ENCODE data around the gene ATP11A.

Gene ATP11A

GRCh38 chr13:112804374-112804773, 114.5 kb downstream of the ATP11A start:
- DNase-seq: no peak

GRCh38 chr13:112806739-112807652, 117.2 kb downstream of the ATP11A start:
- DNase-seq: no peak

DNA sequence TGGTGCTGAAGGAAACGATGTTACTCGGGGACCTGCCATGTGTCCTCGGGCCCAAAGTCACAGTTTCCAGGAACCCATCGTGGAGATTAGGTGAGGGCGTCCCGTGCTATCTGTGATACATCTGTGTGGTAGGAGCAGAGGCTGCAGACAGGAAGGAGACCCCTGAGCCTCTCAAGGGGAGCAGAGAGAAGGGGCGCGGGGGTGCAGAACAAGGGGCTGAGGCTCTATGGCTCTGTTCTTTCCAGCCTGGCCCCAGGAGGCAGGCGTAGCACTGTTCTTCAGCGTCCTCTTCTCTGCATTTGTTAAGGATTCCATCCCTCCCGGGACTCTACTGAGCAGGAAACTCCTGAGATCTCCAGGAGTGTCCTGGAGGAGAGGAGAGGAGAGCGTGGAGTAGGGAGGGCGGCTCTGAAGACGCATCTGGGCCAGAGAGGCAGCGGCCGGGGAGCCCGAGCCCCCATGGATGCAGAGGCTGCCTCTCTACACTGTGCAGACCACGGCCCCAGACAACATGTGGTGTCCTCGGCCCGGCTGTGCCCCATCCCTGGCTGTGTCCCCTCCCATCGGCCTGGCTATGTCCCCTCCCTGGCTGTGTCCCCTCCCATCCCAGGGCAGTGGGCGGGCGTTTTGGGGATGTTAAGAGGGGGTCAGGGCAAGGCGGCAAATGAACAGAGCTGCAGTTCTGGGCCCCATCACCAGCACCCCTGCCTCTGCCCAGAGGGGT, 118.0 kb downstream of the ATP11A start:
- no peak for DNase-seq

DNA sequence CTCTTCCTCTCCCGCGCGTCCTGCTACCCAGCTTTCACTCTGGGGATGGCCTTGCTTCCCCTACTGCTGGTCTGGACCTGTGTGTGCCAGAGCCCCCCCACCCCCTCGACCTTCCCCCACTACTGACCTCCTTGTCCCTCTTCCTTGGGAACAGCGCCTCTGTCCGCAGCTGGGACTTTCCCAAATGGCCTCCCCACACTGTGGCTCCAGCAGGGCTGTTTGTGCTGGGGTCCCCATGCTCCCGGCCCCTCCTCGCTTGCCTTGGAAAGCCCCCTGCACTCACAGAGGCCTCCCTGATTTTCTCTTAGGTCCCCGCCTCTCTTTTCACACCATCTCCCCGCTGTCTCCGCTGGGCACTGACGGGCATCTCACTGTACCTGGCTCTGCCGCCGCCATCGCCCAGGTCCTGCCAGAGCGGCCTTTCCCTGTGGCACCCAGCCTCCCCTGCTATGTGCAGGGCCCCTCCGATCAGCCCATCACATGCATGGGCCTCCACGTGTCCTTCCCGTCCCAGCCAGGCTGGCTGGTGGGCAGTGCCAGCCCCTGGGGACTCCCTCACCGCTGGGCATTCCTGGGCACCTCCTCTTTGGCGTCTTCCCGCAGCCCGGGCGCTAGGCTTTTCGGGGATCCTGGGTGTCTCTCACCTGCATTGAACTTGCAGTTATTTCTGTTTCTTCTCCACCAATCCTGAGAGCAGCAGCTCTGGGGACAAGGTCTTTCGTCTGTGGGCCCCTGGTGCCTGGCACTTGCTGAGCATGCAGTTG, 118.7 kb downstream of the ATP11A start:
- DNase-seq: no peak

DNA sequence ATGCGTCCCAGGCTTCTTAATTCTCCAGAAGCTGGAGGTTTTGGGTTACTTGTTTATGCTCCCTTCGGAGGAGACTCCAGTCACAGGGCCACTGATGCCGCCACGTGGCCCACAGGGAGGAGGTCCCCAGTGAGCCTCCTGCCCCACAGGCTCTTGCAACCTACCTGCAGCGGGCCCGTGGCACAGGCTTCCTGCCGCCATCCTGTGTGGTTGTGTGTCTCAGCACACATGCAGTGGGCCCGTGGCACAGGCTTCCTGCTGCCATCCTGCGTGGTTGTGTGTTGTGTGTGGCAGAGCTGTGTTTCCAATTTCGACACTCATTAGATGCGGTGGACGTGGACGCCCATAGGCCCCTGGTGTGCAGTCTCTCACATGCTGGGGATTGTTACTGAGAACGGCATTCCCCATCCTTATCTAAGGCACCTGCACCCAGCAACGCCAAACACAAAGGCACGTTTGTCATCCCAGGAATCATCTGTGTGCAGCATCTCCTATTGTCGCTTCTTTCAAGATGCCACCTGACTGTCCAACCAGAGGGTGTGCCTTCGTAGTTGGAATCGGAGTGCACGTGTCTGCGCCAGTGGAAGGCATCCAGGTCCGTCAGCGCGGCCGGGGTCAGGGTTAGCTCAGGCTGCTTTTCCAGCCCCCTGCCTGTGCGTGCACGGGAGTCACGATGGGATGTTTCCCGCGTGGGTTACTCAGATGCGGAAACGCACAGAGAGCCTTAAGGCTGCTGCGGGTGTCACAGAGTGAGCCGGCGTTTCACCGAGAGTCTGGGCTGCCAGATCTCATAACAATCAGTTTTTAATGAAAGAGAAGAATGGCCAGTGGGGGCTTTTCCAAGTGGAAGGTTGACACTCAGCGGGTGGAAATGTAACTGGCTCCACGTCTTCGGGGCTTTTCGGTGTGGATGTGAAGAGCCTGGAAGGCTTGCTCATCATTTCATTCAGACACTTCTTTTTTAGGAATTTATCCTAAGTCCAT, 119.8 kb downstream of the ATP11A start:
- DNase-seq: no peak

GRCh38 chr13:112810608-112811007, 120.8 kb downstream of the ATP11A start:
- no peak for DNase-seq

DNA sequence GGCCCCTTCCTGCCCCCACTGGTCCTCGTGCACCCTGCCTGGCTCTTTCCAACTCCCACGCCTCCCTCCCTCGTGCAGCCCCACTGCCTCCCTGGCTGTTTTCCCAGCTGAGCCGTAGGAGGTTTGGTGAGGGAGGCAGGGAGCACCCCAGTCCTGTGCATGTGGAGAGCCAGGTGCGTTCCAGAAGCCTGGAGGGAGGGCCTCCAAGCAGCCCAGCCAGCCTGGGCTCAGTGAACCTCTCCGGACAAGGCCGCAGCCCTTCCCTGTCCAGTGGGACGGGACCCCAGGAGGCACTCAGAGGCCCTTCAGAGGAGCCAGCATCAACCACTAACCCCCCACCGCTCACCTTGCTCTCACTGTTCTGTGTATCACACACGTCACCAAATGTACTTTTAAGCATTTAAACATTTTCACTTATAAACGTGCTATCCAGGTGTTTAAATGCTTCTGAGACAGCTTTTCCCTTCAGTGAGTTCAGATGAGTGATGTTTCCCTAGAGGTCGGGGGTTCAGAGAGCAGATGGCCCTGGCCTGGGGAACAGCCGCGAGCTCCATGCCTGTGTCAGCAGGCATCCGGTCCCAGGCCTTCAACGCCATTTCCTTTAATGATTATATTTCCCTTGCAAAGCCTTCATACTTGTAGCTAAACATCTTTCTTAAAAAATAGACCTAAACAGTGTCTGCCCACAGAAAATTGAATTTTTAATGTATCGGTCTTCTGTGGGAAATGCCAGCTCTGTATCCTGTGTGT, 122.6 kb downstream of the ATP11A start:
- DNase-seq: no peak

GRCh38 chr13:112813552-112813951, 123.7 kb downstream of the ATP11A start:
- no peak for DNase-seq

DNA sequence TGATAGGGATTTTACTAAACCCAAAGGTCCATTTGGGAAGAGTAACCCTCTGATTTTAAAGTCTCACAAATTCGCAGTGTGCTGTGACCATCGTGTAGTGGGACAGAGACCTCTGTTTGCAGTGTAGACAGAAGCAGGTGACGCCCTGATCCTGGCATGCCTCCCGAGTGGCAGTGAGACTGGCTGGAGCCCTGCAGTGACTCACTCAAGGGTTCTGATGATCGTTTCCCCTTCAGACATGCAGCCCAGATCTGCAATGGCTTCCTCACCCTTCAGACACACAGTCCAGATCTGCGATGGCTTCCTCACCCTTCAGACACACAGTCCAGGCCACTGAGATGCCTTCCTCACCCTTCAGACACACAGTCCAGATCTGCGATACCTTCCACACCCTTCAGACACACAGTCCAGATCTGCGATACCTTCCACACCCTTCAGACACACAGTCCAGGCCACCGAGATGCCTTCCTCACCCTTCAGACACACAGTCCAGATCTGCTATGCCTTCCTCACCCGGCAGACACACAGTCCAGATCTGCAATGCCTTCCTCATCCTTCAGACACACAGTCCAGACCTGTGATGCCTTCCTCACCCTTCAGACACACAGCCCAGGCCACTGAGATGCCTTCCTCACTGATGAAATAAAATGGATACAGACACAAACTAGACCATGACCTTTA, 125.2 kb downstream of the ATP11A start:
- no peak for DNase-seq

DNA sequence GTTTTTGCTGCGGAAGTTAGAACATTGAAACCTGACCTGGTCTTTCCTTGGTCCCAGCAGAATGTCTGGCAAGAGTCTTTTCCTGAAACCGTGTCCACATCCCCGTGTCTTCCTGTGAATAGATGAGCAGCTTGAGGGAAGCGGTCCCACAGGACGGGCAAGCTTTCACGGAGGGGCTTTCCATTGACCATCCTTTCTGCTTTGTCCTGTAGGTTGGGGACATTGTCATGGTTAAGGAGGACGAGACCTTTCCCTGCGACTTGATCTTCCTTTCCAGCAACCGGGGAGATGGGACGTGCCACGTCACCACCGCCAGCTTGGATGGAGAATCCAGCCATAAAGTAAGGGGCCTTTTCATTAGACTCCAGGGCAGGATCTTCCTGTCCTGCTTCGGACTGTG, 126.0 kb downstream of the ATP11A start:
- no peak for DNase-seq

DNA sequence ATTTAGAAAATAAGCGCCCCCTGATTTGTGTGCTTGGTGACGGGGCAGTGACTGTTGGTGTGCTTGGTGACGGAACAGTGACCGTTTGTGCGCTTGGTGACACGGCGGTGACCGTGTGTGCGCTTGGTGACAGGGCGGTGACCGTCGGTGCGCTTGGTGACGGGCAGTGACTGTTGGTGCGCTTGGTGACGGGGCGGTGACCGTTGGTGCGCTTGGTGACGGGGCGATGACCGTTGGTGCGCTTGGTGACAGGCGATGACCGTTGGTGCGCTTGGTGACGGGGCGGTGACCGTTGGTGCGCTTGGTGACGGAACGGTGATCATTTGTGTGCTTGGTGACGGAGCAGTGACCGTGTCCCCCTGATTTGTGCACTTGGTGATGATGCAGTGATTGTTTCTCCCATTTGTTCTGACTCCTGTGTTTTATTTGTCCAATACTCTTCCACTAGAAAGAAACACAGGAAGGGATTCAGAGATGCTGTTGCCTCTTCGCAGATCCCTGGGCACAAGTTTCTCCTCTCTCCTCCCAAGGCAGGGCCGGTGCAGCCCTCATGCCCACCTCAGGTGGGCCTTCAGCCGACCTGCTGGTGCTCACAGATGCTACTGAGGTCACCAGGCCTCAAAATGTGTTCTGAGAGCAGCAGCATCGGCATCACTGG, 128.3 kb downstream of the ATP11A start:
- no peak for DNase-seq

DNA sequence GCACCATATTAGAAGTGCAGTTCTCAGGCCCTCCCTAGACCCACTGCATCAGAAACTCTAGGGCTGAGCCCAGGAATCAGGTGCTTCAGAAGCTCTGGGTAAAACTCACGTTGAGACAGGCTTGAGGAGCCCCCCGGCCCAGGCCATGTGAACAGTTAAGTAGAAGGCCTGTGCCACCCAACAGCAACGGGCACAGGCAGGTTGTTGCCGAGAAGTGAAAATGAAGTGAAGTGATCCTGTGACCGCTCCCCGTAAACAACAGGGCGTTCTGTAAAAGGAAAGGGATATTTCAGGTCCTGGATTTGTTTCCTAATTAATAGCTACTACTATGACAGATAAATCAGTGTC, 128.8 kb downstream of the ATP11A start:
- no peak for DNase-seq

- DNase-seq: no peak
Observed at GRCh38 chr13:112819111-112819510, 129.3 kb downstream of the ATP11A start.

DNA sequence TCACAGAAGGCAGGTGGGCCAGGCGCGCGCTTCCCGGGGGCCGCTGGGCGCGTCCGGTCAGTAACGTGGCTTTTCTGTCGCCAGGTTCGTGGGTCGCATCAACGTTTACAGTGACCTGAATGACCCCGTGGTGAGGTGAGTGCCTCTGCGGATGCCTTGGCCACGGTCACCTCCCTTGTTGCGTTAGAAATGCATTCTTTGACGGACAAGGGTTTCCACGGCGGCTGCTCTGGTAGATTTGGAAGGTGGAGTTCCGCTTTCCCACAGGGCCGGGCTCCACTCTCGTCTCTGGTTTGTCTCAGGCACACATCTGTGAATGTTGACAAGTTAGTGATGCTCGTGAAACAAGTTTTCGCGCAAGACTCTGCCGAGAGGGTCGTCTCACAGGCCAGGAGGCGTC, 130.0 kb downstream of the ATP11A start:
- DNase-seq: no peak

GRCh38 chr13:112820318-112820717, 130.5 kb downstream of the ATP11A start:
- DNase-seq: no peak

GRCh38 chr13:112821340-112822055, 131.7 kb downstream of the ATP11A start:
- DNase-seq: no peak

- DNase-seq: no peak
Observed at GRCh38 chr13:112822851-112823250, 133.0 kb downstream of the ATP11A start.

DNA sequence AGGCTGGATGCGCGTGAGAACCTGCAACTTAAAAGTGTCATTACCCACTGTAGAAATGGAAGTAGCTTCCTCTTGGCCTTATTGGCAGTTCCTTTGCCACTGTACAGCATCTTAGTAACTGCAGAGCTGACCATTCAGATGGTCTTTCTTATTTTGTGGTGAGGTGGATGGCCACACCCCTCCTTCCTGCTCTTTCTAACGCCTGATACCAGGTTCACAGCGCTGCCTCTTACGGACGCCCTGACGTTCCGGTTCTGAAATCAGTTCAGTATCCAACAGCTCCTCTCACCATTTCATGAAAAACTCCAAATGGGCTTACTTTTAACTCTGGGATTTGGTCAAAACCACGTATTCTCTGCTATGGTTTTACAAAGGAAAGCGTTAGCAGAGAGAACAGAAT, 134.6 kb downstream of the ATP11A start:
- DNase-seq: no peak

GRCh38 chr13:112825071-112825470, 135.2 kb downstream of the ATP11A start:
- no peak for DNase-seq

DNA sequence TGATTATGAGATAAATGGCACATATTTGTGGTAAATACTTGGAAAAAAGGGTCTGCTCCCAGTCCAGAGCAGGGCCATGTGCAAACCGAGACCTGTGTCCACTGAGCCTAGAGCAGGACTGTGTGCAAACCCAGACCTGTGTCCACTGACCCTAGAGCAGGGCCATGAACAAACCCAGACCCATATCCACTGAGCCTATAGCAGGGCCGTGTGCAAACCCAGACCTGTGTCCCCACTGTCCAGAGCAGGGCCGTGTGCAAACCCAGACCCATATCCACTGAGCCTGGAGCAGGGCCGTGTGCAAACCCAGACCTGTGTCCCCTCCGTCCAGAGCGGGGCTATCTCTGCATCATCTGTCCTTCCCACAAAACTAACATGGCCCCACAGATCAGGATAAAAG, 136.0 kb downstream of the ATP11A start:
- no peak for DNase-seq

All from activated CD8-positive, alpha-beta memory T cell treated with anti-CD3 and anti-CD28 coated beads, Interleukin-2, amount 50 U/mL, for 4 hours (primary cell).